ENCODE data around the gene RHAG.

DNA sequence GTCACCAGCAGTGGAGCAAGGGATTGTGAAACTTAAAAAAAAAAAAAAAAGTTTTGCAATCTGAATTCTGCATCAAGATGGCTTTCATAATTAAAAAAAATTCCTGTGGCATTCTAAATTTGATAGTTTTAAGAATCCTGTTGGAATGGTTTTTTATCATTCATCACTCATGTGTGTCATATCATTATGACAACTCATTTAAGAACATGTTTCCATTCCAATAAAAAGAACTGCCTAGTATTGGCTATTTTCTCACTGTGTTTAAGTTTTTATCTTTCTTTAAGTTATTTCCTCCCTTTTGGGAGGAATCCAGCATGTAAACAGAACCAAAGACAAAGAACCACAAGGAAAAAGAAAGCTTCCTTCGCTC, 26.2 kb upstream of the RHAG start:
- TF ChIP-seq SUZ12 (IDR thresholded peaks at IDR 0.05; ENCODE audit: extremely low read depth, insufficient read depth, insufficient read length) (no peak), ZNF274 (IDR thresholded peaks at IDR 0.05; ENCODE audit: low read depth, low read length) (no peak)
